Glutamatergic neuron (in vitro differentiated cells): ENCODE results near the gene DSCAML1. TPM values are rescaled to one million over a fixed set of nuclear protein-coding genes. Genes with fewer than 3 reads are reported as not detected.

Experiments used
- DNase-seq: peaks from one replicate; pipeline ENCODE4 v3.0.0; 2022
- H3K27ac Mint-ChIP-seq: one replicate; pipeline ENCODE4 v1.8.0; 2020; ENCODE audit warnings: mild to moderate bottlenecking, mixed read lengths, inconsistent platforms; ENCODE audit not compliant: unreplicated experiment
- H3K27me3 Mint-ChIP-seq: one replicate; pipeline ENCODE4 v1.8.0; 2020; ENCODE audit warnings: mild to moderate bottlenecking, moderate library complexity, mixed read lengths, inconsistent platforms; ENCODE audit not compliant: unreplicated experiment
- H3K36me3 Mint-ChIP-seq: one replicate; pipeline ENCODE4 v1.8.0; 2020; ENCODE audit warnings: mild to moderate bottlenecking, mixed read lengths, inconsistent platforms; ENCODE audit not compliant: unreplicated experiment
- H3K4me1 Mint-ChIP-seq: one replicate; pipeline ENCODE4 v1.8.0; 2020; ENCODE audit warnings: mild to moderate bottlenecking, low read depth, mixed read lengths, inconsistent platforms; ENCODE audit not compliant: unreplicated experiment
- H3K4me3 Mint-ChIP-seq: one replicate; pipeline ENCODE4 v1.8.0; 2020; ENCODE audit warnings: mild to moderate bottlenecking, mixed read lengths, inconsistent platforms; ENCODE audit not compliant: unreplicated experiment
- H3K9me3 Mint-ChIP-seq: one replicate; pipeline ENCODE4 v1.8.0; 2020; ENCODE audit warnings: mild to moderate bottlenecking, moderate library complexity, mixed read lengths, inconsistent platforms; ENCODE audit not compliant: unreplicated experiment
- total RNA-seq: library from RNA; stranded (reverse); fragmentation: NEBNext Ultra II Directional; extraction: Animal tissue kit (Norgen Biotek cat#: 25700); gene quantifications from one replicate; pipeline ENCODE4 v1.2.1, GENCODE V29; 2021; ENCODE audit not compliant: unreplicated experiment
- TF ChIP-seq, protein P1 (sequence below): fragments of 200-600 bp; sonication (generic); IDR thresholded peaks from one replicate; pipeline ENCODE4 v1.5.0; 2021; ENCODE audit not compliant: partially characterized antibody, unreplicated experiment

The DSCAML1 gene
- total RNA-seq, 1 donor from 2014 or later: 0.07 TPM

- Mint-ChIP-seq H3K9me3 (peaks cover 5% of the 10 kb centered on the region), H3K27ac (no peak overlapping the region), H3K27me3 (peaks cover 6% of the 10 kb centered on the region), H3K4me3 (no peak overlapping the region), H3K4me1 (peaks cover 18% of the 10 kb centered on the region), H3K36me3 (no peaks in the 10 kb centered on the region)
- DNase-seq: no peak
- TF ChIP-seq, protein P1, sequence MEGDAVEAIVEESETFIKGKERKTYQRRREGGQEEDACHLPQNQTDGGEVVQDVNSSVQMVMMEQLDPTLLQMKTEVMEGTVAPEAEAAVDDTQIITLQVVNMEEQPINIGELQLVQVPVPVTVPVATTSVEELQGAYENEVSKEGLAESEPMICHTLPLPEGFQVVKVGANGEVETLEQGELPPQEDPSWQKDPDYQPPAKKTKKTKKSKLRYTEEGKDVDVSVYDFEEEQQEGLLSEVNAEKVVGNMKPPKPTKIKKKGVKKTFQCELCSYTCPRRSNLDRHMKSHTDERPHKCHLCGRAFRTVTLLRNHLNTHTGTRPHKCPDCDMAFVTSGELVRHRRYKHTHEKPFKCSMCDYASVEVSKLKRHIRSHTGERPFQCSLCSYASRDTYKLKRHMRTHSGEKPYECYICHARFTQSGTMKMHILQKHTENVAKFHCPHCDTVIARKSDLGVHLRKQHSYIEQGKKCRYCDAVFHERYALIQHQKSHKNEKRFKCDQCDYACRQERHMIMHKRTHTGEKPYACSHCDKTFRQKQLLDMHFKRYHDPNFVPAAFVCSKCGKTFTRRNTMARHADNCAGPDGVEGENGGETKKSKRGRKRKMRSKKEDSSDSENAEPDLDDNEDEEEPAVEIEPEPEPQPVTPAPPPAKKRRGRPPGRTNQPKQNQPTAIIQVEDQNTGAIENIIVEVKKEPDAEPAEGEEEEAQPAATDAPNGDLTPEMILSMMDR: no peak
Observed at GRCh38 chr11:117663821-117664220, 133.2 kb downstream of the DSCAML1 start.

- Mint-ChIP-seq H3K4me1 (peaks cover 18% of the 10 kb centered on the region), H3K36me3 (no peaks in the 10 kb centered on the region), H3K27me3 (peaks cover 6% of the 10 kb centered on the region), H3K27ac (no peak overlapping the region), H3K4me3 (no peak overlapping the region), H3K9me3 (peaks cover 5% of the 10 kb centered on the region)
- no peak for DNase-seq
- TF ChIP-seq, protein P1: no peak
Observed at GRCh38 chr11:117663414-117663813, 133.6 kb downstream of the DSCAML1 start.

DNA sequence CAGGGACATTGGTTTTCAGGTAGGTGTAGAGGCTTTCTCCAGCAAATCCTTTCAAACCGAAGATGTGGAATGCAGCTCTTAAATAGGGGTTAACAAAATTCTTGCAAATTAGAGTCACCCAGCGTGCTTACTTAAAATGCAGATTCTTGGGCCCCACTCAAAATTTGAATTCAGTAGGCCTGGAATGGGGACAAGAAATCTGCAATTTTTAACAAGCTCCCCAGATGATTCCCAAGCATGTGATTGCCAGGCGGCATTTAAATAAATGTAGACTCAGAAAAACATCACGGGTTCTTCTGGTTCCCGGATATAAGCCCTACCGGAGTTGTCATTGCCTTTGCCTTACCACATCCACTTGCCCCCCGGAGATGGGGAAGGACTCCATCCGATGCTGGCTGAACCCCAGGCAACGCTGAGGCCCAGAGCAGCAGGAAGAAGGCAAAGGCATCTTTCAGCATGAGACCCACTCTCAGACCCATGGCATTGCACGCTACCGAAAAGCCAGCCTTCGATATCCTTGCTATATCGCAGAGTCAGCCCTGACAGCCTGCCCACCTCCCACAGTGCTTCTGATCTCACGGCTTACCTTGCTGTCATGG, 134.2 kb downstream of the DSCAML1 start:
- Mint-ChIP-seq H3K4me3 (no peak overlapping the region), H3K36me3 (no peaks in the 10 kb centered on the region), H3K9me3 (peaks cover 5% of the 10 kb centered on the region), H3K27me3 (peaks cover 6% of the 10 kb centered on the region), H3K27ac (no peak overlapping the region), H3K4me1 (peaks cover 18% of the 10 kb centered on the region)
- no peak for DNase-seq
- TF ChIP-seq, protein P1: no peak

- Mint-ChIP-seq H3K27ac (no peak overlapping the region), H3K4me3 (no peak overlapping the region), H3K9me3 (peaks cover 2% of the 10 kb centered on the region), H3K27me3 (peaks cover 6% of the 10 kb centered on the region), H3K36me3 (no peaks in the 10 kb centered on the region), H3K4me1 (peaks cover 18% of the 10 kb centered on the region)
- no peak for DNase-seq
- TF ChIP-seq, protein P1: no peak
Observed at GRCh38 chr11:117662255-117662654, 134.8 kb downstream of the DSCAML1 start.

DNA sequence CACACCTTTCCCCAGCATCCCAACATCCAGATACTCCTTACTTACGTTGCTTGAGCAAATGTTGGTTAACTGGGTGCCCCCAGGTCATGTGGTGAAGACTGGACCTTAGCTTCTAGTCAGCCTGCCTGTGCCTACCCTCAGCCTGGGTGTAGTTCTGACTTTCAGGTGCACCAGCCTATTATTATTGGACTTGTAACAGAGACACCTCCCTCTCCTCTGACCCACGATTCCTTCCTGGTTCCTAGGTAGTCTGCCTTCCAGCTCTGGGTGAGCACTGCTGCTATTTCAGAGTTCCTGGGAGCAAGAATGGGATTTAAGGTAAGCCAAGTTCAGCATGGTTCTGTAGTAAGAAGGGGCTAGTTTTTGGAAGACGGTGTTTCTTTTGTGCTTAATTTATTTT, 138.2 kb downstream of the DSCAML1 start:
- H3K4me3 Mint-ChIP-seq: no peak overlapping the region
- no peaks in the 10 kb centered on the region for H3K9me3 Mint-ChIP-seq
- no peak overlapping the region for H3K27ac Mint-ChIP-seq
- no peak for DNase-seq
- peaks cover 4% of the 10 kb centered on the region for H3K27me3 Mint-ChIP-seq
- H3K36me3 Mint-ChIP-seq: no peaks in the 10 kb centered on the region
- peaks cover 8% of the 10 kb centered on the region for H3K4me1 Mint-ChIP-seq
- TF ChIP-seq, protein P1: no peak
